GM12801 (cell line): ENCODE measurements around the gene ASIC2.

ENCODE experiments used
- TF ChIP-seq, protein P1 (sequence below): IDR thresholded peaks from one replicate; pipeline ENCODE4 v1.5.1; 2011; ENCODE audit warnings: control low read depth; ENCODE audit not compliant: insufficient read length; ENCODE audit errors: extremely low read depth

ASIC2 gene

DNA sequence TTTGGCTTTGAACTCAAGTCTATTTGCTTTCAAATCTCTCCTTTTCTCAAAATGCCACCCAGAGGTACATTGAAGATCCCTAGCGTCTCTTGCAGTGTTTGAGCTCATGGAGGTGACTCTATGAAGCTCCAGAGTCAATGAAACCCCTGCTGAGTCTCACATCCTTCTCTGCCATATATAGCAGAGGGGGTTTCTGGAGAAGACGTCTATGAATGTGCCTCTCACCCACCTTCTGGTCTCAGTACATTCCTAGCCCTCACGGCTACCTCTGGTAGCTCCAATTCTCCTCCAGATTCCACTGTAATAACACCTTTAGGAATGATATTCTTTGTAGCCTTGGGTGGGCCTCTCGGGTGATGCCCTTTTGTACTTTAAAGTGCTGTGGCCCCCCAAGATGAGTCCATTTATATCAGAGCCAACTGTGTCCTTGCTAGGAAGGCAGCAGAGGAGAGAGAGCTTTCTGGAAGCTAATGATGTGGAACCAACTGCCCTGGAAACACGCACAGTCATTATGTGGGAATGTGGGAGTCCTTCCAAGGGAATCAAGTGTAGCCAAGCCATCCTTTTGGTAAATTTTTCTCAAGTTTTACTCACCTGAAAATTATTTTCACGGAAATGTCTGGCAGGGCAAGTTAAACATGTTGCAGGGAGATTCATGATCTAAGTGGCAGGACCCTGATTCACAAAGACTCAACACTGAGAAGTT, 123.4 kb downstream of the ASIC2 start:
- TF ChIP-seq, protein P1, sequence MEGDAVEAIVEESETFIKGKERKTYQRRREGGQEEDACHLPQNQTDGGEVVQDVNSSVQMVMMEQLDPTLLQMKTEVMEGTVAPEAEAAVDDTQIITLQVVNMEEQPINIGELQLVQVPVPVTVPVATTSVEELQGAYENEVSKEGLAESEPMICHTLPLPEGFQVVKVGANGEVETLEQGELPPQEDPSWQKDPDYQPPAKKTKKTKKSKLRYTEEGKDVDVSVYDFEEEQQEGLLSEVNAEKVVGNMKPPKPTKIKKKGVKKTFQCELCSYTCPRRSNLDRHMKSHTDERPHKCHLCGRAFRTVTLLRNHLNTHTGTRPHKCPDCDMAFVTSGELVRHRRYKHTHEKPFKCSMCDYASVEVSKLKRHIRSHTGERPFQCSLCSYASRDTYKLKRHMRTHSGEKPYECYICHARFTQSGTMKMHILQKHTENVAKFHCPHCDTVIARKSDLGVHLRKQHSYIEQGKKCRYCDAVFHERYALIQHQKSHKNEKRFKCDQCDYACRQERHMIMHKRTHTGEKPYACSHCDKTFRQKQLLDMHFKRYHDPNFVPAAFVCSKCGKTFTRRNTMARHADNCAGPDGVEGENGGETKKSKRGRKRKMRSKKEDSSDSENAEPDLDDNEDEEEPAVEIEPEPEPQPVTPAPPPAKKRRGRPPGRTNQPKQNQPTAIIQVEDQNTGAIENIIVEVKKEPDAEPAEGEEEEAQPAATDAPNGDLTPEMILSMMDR: no peak

DNA sequence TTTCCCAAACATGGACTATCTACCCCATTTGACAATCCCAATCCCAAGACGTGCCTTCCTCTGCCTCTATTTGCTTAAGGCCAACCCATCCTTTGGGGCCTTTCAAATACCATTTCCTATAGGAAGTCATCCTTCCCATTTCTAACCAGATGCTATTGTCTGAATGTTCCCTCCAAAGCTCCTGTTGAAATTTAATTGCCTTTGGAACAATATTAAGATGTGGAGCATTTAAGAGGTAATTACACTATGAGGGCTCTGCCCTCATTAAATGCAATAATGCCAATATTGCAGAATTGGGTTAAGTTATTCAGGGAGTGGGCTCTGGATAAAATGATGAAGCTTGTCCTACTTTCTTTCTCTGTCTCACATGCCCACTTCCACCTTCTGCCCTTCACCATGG, 125.4 kb downstream of the ASIC2 start:
- TF ChIP-seq, protein P1: no peak

DNA sequence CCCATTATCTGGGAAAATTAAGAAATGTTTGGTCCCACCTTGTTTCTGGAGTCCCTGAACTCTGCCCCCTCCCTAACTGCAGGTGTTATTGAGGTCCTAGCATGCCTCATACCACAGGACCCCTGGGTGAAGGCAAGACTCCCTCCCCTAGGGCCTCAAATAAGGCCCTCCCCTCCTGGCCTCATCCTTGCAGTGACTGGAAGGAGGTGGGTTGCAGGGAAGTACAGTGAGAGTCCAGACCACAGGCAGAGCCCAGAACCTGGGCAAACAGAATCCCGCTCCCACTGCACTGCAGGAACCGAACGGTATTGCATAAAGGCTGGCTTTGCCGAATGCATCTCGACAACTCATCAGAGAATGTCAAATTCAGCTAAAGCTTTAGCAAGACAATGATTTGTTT, 126.6 kb downstream of the ASIC2 start:
- TF ChIP-seq, protein P1: no peak

DNA sequence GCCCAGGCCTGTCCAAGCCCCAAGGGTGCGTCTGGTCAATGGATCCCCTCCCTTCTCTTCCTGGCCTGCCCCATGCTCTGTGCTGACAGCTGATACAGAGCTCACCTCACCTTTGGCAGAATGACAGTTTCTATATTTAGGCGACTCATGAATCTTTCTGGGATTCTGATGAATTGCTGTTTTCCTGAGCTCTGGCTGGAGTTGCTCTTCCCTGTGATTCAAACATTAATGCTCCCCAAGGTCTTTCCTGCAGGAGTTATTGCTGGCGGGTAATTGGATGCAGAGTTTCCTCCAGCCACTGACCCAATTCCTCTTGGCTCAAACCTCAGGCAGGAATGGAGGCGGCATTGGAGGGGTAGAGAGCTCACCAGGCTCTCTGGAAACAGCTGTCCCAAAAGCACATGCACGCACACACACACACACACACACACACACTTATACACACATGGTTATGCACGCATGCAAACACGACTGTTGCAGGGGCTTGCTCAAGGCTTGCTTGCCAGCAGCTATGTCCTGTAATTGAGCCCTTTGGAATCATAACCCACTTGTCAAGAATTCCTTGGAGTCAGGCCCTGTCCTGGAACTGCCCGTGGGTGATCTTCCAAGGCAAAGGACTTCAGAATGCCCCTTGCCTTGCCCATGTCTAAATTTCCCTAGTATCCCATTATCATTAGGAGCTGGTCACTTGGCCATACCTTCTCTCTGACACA, 128.8 kb downstream of the ASIC2 start:
- TF ChIP-seq, protein P1: no peak

DNA sequence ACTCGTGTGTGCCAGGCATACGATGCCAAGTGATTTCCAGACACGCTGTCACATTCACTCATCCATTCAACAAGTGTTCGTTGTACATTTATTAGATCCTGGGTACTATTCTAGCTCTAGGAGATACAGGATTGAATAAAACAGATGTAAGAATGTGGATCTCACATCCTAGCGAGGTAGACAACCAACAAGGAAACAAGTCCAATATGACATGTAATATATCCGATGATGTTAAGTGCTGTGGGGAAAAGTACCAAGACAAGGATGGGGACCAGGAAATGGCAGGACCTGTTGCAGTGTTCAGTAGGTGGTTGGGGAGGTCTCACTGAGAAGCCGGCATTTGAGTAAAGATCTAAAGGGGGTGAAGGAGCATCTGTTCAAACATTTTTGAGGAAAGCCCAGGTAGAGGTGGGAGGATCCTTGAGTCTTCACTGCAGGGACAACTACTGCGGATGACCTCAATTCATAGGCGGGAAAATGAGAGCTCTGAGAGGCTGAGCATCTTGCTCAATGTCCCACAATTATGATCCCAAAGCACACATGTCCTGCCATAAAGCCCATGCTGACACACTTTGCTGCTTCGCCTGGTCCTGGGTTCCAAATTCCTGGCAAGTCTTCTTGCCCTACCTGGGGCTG, 129.4 kb downstream of the ASIC2 start:
- TF ChIP-seq, protein P1: no peak

DNA sequence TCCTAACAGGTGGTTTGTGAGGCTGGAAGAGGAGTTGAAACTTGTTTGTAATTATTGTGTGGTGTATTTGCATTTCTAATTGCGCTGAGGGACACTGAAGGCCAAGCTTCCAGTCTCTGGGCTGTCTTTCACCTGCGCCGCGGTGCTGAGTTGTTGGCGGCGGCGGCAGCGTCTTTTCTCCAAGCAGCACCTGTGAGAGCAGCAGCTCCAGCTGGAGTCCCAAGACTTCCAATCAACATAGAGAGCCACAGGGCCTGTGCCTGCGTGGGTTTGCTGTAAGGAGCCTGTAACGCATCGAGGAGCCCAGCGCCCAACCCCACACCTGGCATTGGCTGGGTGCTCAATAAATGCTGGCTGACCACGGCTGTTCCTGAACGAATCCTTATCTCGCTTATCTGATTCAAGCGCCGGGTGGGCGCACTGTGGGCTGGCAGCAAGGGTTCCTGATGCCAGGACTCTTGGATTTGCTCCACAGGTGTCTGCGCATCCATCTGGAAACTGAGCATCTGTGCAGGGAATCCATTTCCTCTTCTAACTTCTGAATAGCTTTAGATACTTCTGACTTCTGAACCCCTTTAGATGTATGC, 138.1 kb downstream of the ASIC2 start:
- TF ChIP-seq, protein P1: no peak

DNA sequence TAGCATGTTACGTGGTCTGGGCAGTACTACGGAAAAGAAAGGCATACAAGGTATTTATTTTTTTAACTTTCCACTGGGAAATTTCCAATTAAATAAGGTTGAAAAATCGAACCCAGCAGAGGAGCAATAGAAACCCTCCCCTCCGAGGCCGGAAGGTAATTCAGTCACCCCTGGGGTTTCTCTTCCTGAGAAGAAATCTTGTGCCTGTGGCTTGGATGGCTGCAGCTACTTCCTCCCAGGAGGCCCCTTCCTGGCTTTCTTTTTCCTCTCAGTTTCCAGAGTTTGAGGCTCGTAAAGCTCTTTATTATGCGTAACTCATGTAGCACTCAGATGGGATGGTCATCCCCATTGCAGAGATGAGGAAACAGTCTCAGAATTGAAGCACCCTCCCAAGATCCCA, 140.3 kb downstream of the ASIC2 start:
- TF ChIP-seq, protein P1: no peak
